GM12873 (cell line): ENCODE results near the gene KLHL17.

Experiments
- TF ChIP-seq, protein P1 (sequence below): IDR thresholded peaks from 2 replicates; pipeline ENCODE4 v1.5.1; 2012; ENCODE audit warnings: low read depth, mild to moderate bottlenecking, moderate library complexity, low read length, control low read depth; ENCODE audit not compliant: insufficient read depth; ENCODE audit errors: missing control alignments

KLHL17 gene

DNA sequence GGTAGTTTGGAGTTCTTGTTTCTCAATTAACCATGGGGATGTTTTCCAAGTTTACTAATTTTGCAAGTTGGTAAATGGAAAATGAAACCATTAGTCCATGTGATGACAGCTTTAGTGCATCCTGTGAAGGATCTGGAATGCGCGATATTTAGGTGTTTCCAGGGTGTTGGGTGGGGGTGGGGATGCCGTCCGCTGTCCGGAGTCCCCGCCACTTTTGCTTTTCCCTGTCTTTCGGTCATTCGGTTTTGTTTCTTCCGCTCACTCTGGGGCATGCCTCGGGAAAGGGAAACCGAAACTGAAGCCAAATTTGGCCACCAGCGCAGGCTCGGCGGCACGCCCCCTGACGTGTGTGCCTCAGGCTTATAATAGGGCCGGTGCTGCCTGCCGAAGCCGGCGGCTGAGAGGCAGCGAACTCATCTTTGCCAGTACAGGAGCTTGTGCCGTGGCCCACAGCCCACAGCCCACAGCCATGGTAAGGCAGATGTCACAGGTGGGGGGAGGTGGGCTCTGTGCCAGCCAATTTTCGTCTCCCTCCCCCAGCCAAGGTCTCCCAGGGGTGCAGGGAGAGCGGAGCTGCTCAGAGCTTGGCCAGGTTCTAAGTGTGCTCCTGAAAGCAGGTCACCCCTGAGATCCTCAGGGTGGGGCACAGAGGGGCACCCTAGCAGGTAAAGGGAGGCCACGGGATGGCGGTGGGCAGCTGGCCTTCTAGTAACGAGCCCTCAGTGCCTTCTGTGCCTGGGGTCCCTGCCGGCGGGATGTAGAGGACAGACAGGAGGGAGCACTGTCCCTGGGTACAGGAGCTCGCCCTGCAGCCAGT lies 52.9 kb downstream of the KLHL17 start, which contains the start of gene ISG15:
TSS of gene ISG15 (plus strand) at position 393 of the 817 bp plus-strand sequence. CDS start at position 470, 77 bp downstream.
- TF ChIP-seq, protein P1, sequence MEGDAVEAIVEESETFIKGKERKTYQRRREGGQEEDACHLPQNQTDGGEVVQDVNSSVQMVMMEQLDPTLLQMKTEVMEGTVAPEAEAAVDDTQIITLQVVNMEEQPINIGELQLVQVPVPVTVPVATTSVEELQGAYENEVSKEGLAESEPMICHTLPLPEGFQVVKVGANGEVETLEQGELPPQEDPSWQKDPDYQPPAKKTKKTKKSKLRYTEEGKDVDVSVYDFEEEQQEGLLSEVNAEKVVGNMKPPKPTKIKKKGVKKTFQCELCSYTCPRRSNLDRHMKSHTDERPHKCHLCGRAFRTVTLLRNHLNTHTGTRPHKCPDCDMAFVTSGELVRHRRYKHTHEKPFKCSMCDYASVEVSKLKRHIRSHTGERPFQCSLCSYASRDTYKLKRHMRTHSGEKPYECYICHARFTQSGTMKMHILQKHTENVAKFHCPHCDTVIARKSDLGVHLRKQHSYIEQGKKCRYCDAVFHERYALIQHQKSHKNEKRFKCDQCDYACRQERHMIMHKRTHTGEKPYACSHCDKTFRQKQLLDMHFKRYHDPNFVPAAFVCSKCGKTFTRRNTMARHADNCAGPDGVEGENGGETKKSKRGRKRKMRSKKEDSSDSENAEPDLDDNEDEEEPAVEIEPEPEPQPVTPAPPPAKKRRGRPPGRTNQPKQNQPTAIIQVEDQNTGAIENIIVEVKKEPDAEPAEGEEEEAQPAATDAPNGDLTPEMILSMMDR = no peak

DNA sequence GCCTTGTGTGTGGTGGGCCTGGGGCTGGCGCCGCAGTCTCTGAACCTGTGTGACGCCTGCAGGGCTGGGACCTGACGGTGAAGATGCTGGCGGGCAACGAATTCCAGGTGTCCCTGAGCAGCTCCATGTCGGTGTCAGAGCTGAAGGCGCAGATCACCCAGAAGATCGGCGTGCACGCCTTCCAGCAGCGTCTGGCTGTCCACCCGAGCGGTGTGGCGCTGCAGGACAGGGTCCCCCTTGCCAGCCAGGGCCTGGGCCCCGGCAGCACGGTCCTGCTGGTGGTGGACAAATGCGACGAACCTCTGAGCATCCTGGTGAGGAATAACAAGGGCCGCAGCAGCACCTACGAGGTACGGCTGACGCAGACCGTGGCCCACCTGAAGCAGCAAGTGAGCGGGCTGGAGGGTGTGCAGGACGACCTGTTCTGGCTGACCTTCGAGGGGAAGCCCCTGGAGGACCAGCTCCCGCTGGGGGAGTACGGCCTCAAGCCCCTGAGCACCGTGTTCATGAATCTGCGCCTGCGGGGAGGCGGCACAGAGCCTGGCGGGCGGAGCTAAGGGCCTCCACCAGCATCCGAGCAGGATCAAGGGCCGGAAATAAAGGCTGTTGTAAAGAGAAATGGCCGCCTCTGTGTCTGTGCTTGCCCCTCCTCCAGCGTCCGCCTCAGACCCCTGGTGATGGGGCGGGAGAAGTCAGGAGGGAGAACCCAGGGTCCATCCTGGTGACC lies 53.7 kb downstream of the KLHL17 start:
- TF ChIP-seq, protein P1 = no peak

DNA sequence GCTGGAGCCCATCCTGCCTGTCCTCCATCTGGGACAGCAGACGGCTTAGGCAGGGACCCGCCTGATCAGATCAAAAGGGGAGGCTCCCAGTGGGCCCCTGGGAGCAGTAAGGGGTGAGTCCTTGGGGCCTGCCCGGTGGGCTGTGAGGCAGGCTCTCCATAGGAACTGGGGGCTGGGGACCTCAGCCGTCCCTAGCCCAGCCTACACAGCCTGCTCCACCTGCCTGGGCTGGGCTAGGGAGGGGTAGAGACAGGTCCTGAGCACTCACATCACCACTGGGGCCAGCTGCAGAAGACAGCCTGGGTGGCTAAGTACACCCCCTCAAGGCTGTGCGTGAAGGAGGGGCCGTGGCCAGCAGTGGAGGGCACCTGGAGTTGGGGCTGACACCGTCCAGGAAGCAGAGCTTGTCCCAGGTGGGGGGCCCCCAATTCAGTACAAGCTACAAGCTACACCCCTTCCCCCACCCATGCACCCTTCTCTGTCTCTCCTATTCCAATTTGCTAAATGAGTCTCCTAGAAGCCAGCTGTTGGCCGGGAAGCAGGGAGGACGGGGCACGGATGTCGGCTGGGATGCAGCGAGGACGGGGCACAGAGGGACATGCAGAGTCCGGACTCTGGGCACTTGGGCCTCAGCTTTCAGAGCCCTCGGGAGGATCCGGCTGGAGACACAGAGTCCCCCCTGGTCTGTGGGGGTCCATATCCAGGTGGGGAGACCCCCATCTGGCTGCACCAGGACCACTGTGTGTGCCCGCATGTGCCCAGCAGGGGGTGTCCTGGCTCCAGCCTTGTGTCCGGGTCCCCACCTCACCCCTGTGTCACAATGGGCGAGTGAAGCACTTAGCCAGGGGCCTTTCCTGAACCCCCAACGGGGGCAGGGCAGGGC lies 54.7 kb downstream of the KLHL17 start:
- TF ChIP-seq, protein P1 = peak; percentile 60
